MCF 10A (cell line): Measurements from ENCODE around the gene PRG3. TPM values are rescaled to one million over a fixed set of nuclear protein-coding genes. Genes with fewer than 3 reads are reported as not detected.

ENCODE experiments used
- Bru-seq: library from RNA; stranded (reverse); fragments of 400-500 nt; gene quantifications from one replicate; lab custom pipeline; 2021; lab: Mats Ljungman, UMichigan
- BruChase-seq, 2 experiments: library from RNA; stranded (reverse); fragments of 400-500 nt; gene quantifications; one replicate each; lab custom pipeline; 2021; lab: Mats Ljungman, UMichigan
- BruUV-seq: library from RNA; stranded (reverse); fragments of 400-500 nt; replicated peaks from 2 replicates; lab custom pipeline; 2021; lab: Mats Ljungman, UMichigan
- CTCF ChIA-PET: fragments of 300-600 bp; sonication (Branson Sonifier 250); formaldehyde crosslinking; extraction: SDS; loops from one replicate; lab custom pipeline; 2021; ENCODE audit warnings: antibody characterized with exemption, inconsistent platforms; lab: Yijun Ruan, JAX
- POLR2A ChIA-PET: fragments of 300-600, 350-650 bp; sonication (Branson Sonifier 250); formaldehyde crosslinking; extraction: SDS; loops from one replicate; lab custom pipeline; 2020; ENCODE audit warnings: antibody characterized with exemption, inconsistent platforms; lab: Yijun Ruan, JAX
- DNase-seq: peaks from one replicate; pipeline ENCODE4 v3.0.0-alpha.2; 2018; ENCODE audit not compliant: unreplicated experiment
- H3K27ac Mint-ChIP-seq: one replicate; pipeline ENCODE4 v1.8.0; 2022; ENCODE audit warnings: mild to moderate bottlenecking, low read depth, mixed read lengths; ENCODE audit not compliant: unreplicated experiment
- H3K27me3 Mint-ChIP-seq: one replicate; pipeline ENCODE4 v1.8.0; 2022; ENCODE audit warnings: mixed read lengths; ENCODE audit not compliant: insufficient read depth, unreplicated experiment
- H3K36me3 Mint-ChIP-seq: one replicate; pipeline ENCODE4 v1.8.0; 2022; ENCODE audit warnings: mild to moderate bottlenecking, moderate library complexity, mixed read lengths; ENCODE audit not compliant: insufficient read depth, unreplicated experiment
- H3K4me1 Mint-ChIP-seq: one replicate; pipeline ENCODE4 v1.8.0; 2022; ENCODE audit warnings: mixed read lengths; ENCODE audit not compliant: insufficient read depth, unreplicated experiment
- H3K4me3 Mint-ChIP-seq: one replicate; pipeline ENCODE4 v1.8.0; 2022; ENCODE audit warnings: mild to moderate bottlenecking, moderate library complexity, mixed read lengths; ENCODE audit not compliant: unreplicated experiment
- H3K9me3 Mint-ChIP-seq: one replicate; pipeline ENCODE4 v1.8.0; 2022; ENCODE audit warnings: mixed read lengths; ENCODE audit not compliant: unreplicated experiment
- CTCF ChIP-seq: fragments of 200-600 bp; IDR thresholded peaks from one replicate; pipeline ENCODE4 v1.8.0; 2022; ENCODE audit warnings: antibody characterized with exemption, mild to moderate bottlenecking; ENCODE audit not compliant: unreplicated experiment
- intact Hi-C: fragments of 100-400 bp; cut with micrococcal nuclease; formaldehyde crosslinking; loops from 2 replicates; pipeline ENCODE4 v1.14.1; 2022
- long read RNA-seq: library from polyadenylated mRNA; stranded (forward); transcript quantifications from one replicate; pipeline ENCODE4 v2.0.0, GENCODE V29; 2022
- total RNA-seq: library from RNA; stranded (reverse); gene quantifications from 2 replicates; pipeline ENCODE4 v1.2.3, GENCODE V29; 2022

The PRG3 gene
- total RNA-seq, result not detected in 2 replicates
- Bru-seq, nascent RNA, result not detected
- percentile 12 among the genes with signal in this experiment for BruChase-seq, experiment 1, labeled RNA remaining after a 6-hour chase
- not detected for BruChase-seq, experiment 2, labeled RNA remaining after a 2-hour chase
- long read RNA-seq, result 0 reads

- CTCF ChIA-PET, result interaction anchor here (0.6 kb wide), 1 partner anchor 77 kb away, joined by 3 read pairs; no protein-coding TSS in a partner anchor
- intact Hi-C loops, result no loop called here
- Mint-ChIP-seq H3K4me1 (no peaks in the 10 kb centered on the region), H3K27ac (no peak within 1 kb of the TSS), H3K36me3 (peaks cover 6% of the 10 kb centered on the region), H3K27me3 (peaks cover 64% of the 10 kb centered on the region), H3K9me3 (no peaks in the 10 kb centered on the region), H3K4me3 (no peak within 1 kb of the TSS)
- POLR2A ChIA-PET, result no interaction called here
- DNase-seq, result no peak
- BruUV-seq, result no TSS peak
- TF ChIP-seq CTCF, result no peak
Observed at GRCh38 chr11:57380975-57381374, at the start of gene PRG3. Gene PRG3, minus strand, starts transcription at chr11:57381150. Its CDS starts 442 bp downstream, at chr11:57380708.

GRCh38 chr11:57429946-57430345 is 49.0 kb upstream of the PRG3 start:
- H3K4me1 Mint-ChIP-seq, result peaks cover 41% of the 10 kb centered on the region
- no peak for TF ChIP-seq CTCF
- ChIA-PET POLR2A (no interaction called here), CTCF (interaction anchor here (0.7 to 1.2 kb wide), 2 partner anchors 28 to 97 kb away, joined by 3 read pairs; no protein-coding TSS in a partner anchor)
- no peak overlapping the region for H3K4me3 Mint-ChIP-seq
- intact Hi-C loops, result no loop called here
- no peaks in the 10 kb centered on the region for H3K27me3 Mint-ChIP-seq
- no peak overlapping the region for H3K27ac Mint-ChIP-seq
- BruUV-seq, result no TSS peak
- H3K36me3 Mint-ChIP-seq, result no peaks in the 10 kb centered on the region
- no peaks in the 10 kb centered on the region for H3K9me3 Mint-ChIP-seq
- DNase-seq, result no peak

- Mint-ChIP-seq H3K4me3 (no peak overlapping the region), H3K36me3 (peaks cover 12% of the 10 kb centered on the region), H3K9me3 (no peaks in the 10 kb centered on the region), H3K27ac (no peak overlapping the region), H3K4me1 (peaks cover 38% of the 10 kb centered on the region), H3K27me3 (no peaks in the 10 kb centered on the region)
- intact Hi-C loops, result no loop called here
- TF ChIP-seq CTCF, result no peak
- CTCF ChIA-PET, result interaction anchor here (0.6 to 1.6 kb wide), 4 partner anchors 9 to 98 kb away, joined by 3 to 14 read pairs (median 3); no protein-coding TSS in a partner anchor
- POLR2A ChIA-PET, result interaction anchor here (1.3 kb wide), 1 partner anchor 8 kb away, joined by 3 read pairs; no protein-coding TSS in a partner anchor
- DNase-seq, result no peak
- BruUV-seq, result no TSS peak
Observed at GRCh38 chr11:57428643-57429042, 47.7 kb upstream of the PRG3 start.

- Mint-ChIP-seq H3K4me3 (peak overlapping the region; percentile 84), H3K36me3 (peaks cover 21% of the 10 kb centered on the region), H3K27ac (peak overlapping the region; percentile 98), H3K27me3 (no peaks in the 10 kb centered on the region), H3K9me3 (no peaks in the 10 kb centered on the region), H3K4me1 (peaks cover 42% of the 10 kb centered on the region)
- ChIA-PET CTCF (interaction anchor here (0.6 to 1.6 kb wide), 10 partner anchors 10 to 1232 kb away, joined by 3 to 14 read pairs (median 4); partner anchors contain the start of gene RTN4RL2), POLR2A (interaction anchor here (0.6 to 2.0 kb wide), 7 partner anchors 9 to 239 kb away, joined by 3 to 11 read pairs (median 4); partner anchors contain the start of gene TIMM10)
- intact Hi-C loops, result no loop called here
- no peak for TF ChIP-seq CTCF
- no TSS peak for BruUV-seq
- DNase-seq, result peak; percentile 66
Observed at GRCh38 chr11:57427727-57428082, 46.8 kb upstream of the PRG3 start.
